Measurements from ENCODE around the gene RAE1. TPM values are rescaled to one million over a fixed set of nuclear protein-coding genes. Genes with fewer than 3 reads are reported as not detected.

RAE1 gene
- total RNA-seq, 2 donors from 2014 or later = 43.6 to 86.0 TPM

DNA sequence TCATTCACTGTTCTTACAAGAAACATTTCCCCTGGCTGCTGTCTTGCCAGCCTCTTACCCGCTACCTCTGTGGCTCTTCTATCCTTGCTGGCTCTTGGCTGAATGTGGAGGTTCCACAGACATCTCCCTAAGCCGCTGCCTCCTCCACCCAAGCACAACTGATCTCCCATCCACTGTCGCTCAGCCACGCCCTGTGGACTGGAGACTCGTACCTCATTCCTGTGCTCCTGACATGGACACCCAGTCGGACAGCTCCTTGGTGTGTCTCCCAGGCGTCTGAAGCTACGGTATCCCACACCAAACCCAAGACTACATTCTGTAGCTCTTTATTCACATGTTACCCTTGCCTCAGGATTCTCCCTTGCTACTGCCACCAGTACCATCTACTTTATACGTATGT, 19.3 kb downstream of the RAE1 start:
- Mint-ChIP-seq H3K4me1 (ENCODE audit: low read depth in 2 of 2) (peaks cover 0 to under 1% of the 10 kb centered on the region in 2 donors), H3K36me3 (peaks cover 52% of the 10 kb centered on the region), H3K27ac (no peak overlapping the region), H3K27me3 (no peaks in the 10 kb centered on the region), H3K4me3 (no peak overlapping the region), H3K9me3 (no peaks in the 10 kb centered on the region)
- ATAC-seq (no peak), DNase-seq (ENCODE audit: low spot score) (no peak)

DNA sequence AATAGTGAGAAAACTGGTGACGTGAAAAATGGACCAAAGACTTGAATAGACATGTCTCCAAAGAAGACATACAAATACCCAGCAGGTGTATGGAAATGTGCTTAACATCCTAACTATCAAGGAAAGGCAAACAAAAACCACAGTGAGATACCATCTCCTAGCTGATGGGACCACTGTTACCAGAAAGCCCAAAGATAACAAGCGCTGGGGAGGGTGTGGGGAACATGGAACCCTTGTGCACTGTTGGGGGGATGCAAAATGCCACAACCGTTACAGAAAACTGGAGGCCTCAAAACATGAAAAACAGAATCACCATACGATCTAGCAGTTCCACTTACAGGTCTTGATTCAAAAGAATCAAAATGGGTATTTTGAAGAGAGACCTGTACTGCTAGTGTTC, 20.3 kb downstream of the RAE1 start:
- H3K4me3 Mint-ChIP-seq = no peak overlapping the region
- ATAC-seq = no peak
- H3K27me3 Mint-ChIP-seq = no peaks in the 10 kb centered on the region
- H3K9me3 Mint-ChIP-seq = no peaks in the 10 kb centered on the region
- no peak for DNase-seq (ENCODE audit: low spot score)
- H3K36me3 Mint-ChIP-seq = peaks cover 51% of the 10 kb centered on the region
- no peak overlapping the region for H3K27ac Mint-ChIP-seq
- peaks cover 0 to 3% of the 10 kb centered on the region in 2 donors for H3K4me1 Mint-ChIP-seq (ENCODE audit: low read depth in 2 of 2)

DNA sequence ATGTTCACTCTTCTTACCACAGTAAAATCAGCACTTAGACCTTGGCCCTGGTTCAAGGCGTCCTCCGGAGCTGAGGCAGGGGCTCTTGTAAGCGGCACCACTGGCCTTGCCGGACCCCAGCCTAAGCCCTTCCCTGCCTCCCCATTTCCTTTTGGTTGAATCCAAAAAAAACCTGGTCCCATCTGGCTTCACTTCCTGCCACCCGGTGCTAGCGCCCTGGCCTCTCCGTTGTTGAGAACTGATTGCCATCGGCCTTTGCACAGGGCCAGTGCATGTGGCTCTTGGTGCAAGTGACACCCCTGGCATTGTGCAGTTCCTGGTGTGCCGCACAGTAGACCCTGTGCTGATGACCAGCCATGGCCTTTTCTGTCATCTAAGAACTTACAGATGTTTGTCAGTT, 21.1 kb downstream of the RAE1 start:
- H3K36me3 Mint-ChIP-seq = peaks cover 51% of the 10 kb centered on the region
- no peak overlapping the region for H3K27ac Mint-ChIP-seq
- no peak for ATAC-seq
- no peak for DNase-seq (ENCODE audit: low spot score)
- no peaks in the 10 kb centered on the region for H3K9me3 Mint-ChIP-seq
- H3K27me3 Mint-ChIP-seq = no peaks in the 10 kb centered on the region
- peaks cover 3 to 4% of the 10 kb centered on the region in 2 donors for H3K4me1 Mint-ChIP-seq (ENCODE audit: low read depth in 2 of 2)
- H3K4me3 Mint-ChIP-seq = no peak overlapping the region

DNA sequence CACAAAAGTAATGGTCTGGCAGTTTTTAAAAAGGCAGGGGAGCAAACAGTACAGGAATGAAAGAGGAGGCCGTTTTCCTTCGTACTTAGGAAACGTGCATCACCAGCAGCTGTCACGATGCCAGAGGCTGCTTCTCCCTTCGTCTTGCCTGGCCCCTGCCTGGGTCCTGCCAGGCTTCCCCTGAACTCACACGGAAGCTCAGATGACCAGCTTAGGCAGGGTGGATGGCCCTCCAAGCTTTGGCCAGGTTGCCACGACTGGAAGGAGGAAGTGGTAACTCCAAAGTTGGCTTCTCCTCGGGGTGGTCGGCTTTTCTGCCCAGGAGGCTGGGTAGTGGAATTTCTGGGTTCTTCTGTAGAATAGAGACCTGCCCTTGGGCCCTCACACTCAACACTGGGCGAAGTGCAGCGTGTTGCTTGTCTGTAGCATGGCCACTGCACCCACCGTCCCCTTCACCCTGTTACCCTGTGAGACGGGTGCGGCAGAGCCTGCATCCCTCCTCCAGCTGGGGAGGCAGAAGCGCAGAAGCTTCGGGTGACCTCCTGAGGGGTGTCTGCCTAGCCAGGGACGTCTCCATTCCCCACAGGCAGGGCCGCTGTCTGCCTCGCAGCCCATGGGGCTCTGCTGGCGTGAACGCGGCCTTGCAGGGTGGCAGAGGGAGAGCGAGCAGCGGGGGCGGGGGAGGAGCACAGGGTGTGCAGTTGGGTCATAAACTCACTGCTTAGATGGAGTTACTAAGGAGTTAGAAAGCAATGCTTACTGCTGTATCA, 21.7 kb downstream of the RAE1 start:
- Mint-ChIP-seq H3K27ac (no peak overlapping the region), H3K27me3 (no peaks in the 10 kb centered on the region), H3K4me1 (ENCODE audit: low read depth in 2 of 2) (peaks cover 9 to 10% of the 10 kb centered on the region in 2 donors), H3K36me3 (peaks cover 56% of the 10 kb centered on the region), H3K4me3 (no peak overlapping the region), H3K9me3 (no peaks in the 10 kb centered on the region)
- DNase-seq (ENCODE audit: low spot score) = no peak
- ATAC-seq = no peak

DNA sequence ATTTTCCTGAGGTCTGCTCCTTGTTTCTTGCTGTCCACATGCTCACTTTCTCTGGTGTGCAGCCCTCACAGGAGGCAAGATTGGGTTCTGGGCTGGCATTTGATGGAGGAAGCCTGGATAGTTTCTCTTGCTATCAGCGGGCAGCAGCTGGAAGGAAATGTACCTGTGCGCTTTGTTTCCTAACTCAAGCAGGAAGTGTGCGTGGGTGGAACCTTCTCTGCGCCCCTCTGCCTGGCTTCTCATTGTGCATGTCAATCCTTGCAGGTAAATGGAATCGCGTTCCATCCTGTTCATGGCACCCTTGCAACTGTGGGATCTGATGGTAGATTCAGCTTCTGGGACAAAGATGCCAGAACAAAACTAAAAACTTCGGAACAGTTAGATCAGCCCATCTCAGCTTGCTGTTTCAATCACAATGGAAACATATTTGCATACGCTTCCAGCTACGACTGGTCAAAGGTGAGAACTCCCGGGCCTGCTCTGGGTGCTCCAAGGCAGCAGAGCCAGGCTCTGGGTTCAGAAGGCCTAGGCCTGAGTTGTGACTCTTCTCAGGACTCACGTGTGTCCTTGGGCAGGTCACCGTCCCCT, 23.4 kb downstream of the RAE1 start:
- ATAC-seq = no peak
- no peaks in the 10 kb centered on the region for H3K9me3 Mint-ChIP-seq
- no peak for DNase-seq (ENCODE audit: low spot score)
- H3K27me3 Mint-ChIP-seq = no peaks in the 10 kb centered on the region
- no peak overlapping the region for H3K27ac Mint-ChIP-seq
- H3K4me3 Mint-ChIP-seq = no peak overlapping the region
- peaks cover 24 to 25% of the 10 kb centered on the region in 2 donors for H3K4me1 Mint-ChIP-seq (ENCODE audit: low read depth in 2 of 2)
- H3K36me3 Mint-ChIP-seq = peaks cover 56% of the 10 kb centered on the region

DNA sequence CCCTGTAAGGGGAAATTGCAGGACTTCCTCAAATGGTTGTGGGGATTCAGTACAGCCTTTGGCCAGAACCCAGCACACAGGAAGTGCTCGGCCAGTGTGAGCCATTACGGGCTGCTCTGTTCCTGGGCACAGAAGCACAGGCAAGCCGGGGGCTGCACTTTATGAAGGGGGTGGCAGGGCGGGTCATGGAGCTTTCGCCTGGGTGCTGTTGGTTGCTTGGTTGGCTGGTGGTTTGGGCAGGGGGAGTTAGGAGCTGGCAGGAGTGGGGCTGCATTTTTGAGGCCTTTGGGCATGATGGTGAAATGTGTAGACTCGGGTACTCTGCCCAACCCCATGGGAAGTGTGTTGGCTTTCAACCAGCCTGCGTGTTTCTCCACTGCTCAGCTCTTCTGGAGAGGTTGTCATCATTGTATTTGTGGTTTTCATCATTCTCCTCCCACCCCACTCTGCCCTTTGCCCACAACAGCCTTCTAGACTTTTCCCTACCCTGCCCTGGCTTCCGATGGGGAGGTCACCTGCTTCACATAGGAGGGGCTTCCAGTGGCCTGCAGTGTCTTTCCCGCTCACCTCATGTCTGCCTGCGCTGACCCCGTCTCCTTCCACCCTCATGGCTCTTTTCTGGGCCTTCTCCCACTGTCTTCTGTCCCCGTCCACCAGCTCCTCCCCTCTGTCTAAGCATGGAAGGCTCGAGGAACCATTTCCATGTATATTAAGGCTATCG, 24.0 kb downstream of the RAE1 start:
- DNase-seq (ENCODE audit: low spot score) (no peak), ATAC-seq (no peak)
- H3K27ac Mint-ChIP-seq = peak overlapping the region in 1 of 2 donors; percentile 53
- H3K27me3 Mint-ChIP-seq = no peaks in the 10 kb centered on the region
- H3K36me3 Mint-ChIP-seq = peaks cover 55% of the 10 kb centered on the region
- H3K4me3 Mint-ChIP-seq = no peak overlapping the region
- no peaks in the 10 kb centered on the region for H3K9me3 Mint-ChIP-seq
- H3K4me1 Mint-ChIP-seq (ENCODE audit: low read depth in 2 of 2) = peaks cover 29 to 32% of the 10 kb centered on the region in 2 donors

DNA sequence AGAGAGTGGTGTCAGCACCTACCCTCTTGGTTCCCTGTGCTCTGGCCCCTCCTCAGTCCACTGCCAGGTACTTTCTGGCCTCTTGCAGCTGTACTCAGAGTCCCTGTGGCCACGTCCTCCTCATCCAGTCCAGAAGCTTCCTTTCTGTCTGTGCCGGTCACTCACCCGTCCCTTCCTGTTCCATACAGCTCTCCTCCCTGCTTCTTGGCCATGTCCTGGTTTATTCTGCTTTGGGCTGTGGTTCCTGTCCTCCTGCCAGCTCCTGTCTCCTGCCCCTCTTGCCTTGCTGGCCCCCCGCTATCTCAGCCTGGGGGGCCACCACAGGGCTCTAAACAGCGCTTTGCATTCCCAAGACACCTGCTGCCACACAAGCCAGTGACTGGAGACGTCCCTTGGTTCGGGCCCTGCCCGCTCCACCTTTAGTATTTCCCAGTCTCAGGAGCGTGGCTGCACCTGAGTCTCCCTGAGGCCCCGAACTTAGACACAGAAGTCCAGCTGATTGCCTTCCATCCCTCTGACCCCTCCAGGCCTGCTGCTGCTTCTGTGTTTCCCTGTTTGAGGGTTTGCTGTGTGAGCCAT, 24.7 kb downstream of the RAE1 start:
- H3K27me3 Mint-ChIP-seq = no peaks in the 10 kb centered on the region
- no peaks in the 10 kb centered on the region for H3K9me3 Mint-ChIP-seq
- no peak overlapping the region for H3K4me3 Mint-ChIP-seq
- no peak for DNase-seq (ENCODE audit: low spot score)
- peak overlapping the region in 1 of 2 donors; percentile 53 for H3K27ac Mint-ChIP-seq
- H3K36me3 Mint-ChIP-seq = peaks cover 49% of the 10 kb centered on the region
- H3K4me1 Mint-ChIP-seq (ENCODE audit: low read depth in 2 of 2) = peaks cover 31 to 34% of the 10 kb centered on the region in 2 donors
- ATAC-seq = no peak

DNA sequence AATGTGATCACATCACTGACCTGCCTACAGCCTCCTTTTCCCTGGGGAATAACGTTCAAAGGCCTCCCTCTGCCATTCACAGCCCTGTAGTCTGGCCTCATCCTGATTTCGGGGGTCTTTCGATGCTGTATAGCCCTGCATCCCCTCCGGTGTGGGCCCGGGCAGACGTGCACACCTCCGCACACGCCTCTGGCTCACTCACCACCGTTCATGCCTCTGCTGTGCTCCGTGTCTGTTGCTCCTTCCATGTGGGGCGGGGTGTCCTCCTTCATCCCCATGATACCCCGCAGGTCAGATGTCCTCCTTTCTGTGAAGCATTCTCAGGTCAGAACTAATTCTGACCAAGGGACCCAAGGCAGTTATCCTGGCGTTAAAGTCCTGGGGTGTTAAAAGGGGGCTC, 26.3 kb downstream of the RAE1 start:
- DNase-seq (ENCODE audit: low spot score) (no peak), ATAC-seq (no peak)
- H3K9me3 Mint-ChIP-seq = no peaks in the 10 kb centered on the region
- peak overlapping the region; percentile 10 for H3K4me3 Mint-ChIP-seq
- H3K27me3 Mint-ChIP-seq = no peaks in the 10 kb centered on the region
- H3K4me1 Mint-ChIP-seq (ENCODE audit: low read depth in 2 of 2) = peaks cover 37 to 45% of the 10 kb centered on the region in 2 donors
- no peak overlapping the region for H3K27ac Mint-ChIP-seq
- peaks cover 37% of the 10 kb centered on the region for H3K36me3 Mint-ChIP-seq

DNA sequence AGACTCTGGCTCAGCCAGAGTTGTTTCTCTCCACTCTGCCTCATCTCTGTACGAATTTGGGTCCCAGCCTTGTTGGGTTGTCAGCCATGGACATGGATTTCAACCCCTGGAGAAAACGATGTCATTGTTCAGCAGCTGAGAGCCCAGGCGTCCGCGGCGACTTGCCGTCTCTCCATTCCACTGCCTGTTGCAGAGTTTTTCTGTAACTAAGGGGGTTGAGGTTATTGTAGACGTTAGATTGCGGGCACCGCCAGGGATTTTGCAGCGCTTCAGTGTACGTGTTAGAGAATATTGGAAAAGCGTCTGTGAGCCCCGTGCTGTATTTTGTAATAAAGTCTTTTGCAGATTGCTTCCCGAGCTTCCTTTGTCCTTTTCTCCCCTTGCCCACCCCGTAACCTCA, 27.1 kb downstream of the RAE1 start:
- DNase-seq (ENCODE audit: low spot score) = no peak
- Mint-ChIP-seq H3K36me3 (peaks cover 37% of the 10 kb centered on the region), H3K27me3 (no peaks in the 10 kb centered on the region), H3K4me3 (peak overlapping the region; percentile 10), H3K27ac (peak overlapping the region in 1 of 2 donors; percentile 18), H3K9me3 (no peaks in the 10 kb centered on the region), H3K4me1 (ENCODE audit: low read depth in 2 of 2) (peaks cover 44 to 52% of the 10 kb centered on the region in 2 donors)
- ATAC-seq = no peak

DNA sequence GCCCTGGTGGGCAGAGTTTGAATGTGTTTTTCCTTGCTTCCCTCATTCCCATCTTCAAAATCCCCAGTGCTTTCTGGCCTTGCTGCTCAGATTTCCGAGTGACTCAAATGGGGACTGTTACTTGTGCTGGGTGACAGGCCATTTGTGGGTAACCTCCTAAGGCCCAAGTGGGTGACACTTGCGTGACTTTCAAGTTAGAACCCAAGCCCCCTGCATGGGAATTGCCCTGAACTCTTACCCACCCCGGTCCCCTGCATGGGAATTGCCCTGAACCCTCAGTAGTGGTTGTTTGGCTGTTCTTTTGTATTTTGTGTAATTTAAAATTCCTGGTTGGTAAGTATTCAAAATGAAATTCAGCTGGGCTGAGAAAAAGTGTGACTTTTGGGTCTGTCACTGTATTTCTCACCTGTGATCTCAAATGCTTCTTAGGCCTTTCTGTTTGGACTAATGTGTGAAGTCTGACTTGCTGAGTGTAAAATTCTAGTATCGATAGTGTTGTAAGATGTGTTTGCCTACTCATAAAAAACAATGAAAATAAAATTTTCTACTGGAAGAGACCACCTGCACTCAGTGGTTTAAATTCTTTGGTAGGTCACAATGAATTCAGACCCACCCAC, 27.7 kb downstream of the RAE1 start:
- peak overlapping the region; percentile 28 for H3K4me3 Mint-ChIP-seq
- ATAC-seq = peak; percentile 76 to 81
- DNase-seq (ENCODE audit: low spot score) = no peak
- H3K9me3 Mint-ChIP-seq = no peaks in the 10 kb centered on the region
- peaks cover 49 to 58% of the 10 kb centered on the region in 2 donors for H3K4me1 Mint-ChIP-seq (ENCODE audit: low read depth in 2 of 2)
- peaks cover 37% of the 10 kb centered on the region for H3K36me3 Mint-ChIP-seq
- H3K27ac Mint-ChIP-seq = peak overlapping the region; percentile 56 to 69
- H3K27me3 Mint-ChIP-seq = no peaks in the 10 kb centered on the region

DNA sequence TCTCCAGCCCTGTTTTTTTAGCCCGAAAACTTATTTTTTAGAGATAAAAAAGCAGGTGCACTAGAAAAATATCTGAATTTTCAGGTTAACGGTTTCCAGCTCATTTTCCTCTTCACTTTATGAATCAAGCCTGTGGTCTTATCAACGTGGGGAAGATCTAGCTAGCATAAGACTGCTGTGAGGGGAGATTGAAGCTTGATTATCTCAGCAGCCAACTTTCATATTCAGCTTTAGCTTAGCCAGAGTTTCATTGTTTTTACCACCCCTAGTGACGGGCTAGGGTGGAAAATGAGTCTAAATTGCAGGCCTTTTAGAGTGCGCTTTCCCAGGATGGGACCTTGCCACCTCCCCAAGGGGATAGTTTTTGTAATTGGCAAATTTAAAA, 28.2 kb downstream of the RAE1 start:
- Mint-ChIP-seq H3K4me3 (peak overlapping the region; percentile 28), H3K9me3 (no peaks in the 10 kb centered on the region), H3K36me3 (peaks cover 36% of the 10 kb centered on the region), H3K27me3 (no peaks in the 10 kb centered on the region), H3K4me1 (ENCODE audit: low read depth in 2 of 2) (peaks cover 52 to 61% of the 10 kb centered on the region in 2 donors), H3K27ac (peak overlapping the region; percentile 56 to 69)
- DNase-seq (ENCODE audit: low spot score) (peak; percentile 39), ATAC-seq (no peak)

DNA sequence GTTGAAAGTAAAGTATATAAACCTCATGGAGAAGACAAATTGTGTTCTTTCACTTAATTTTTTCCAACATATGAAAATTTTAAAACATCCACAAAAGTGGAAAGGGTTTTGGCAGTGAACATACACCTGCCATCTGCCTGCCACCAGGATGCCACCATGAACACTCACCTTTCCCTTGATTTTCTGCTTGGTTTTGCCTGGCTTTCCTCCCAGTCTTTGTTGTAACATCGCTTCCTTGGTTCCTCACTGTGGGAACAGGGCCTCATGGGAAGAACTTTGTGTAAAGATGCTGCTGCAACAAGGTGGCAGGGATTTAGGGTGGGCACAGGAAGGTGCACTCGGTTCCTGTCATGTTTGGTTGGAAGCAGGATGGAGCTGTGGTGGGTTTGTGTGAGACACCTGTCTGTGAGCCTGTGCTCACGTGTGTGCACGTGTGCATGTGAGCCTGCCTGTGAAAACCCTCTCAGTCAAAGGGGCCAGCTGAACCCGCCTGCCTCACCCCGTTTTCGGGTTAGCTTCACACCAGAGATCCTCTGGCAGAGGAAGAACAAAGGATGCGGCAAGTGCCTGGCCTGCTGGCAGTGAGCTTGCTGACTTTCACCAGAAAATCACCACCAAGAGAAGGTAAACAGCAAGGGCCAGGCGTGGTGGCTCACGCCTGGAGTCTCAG, 29.2 kb downstream of the RAE1 start:
- ATAC-seq = no peak
- Mint-ChIP-seq H3K4me3 (no peak overlapping the region), H3K9me3 (no peaks in the 10 kb centered on the region), H3K4me1 (ENCODE audit: low read depth in 2 of 2) (peaks cover 55 to 66% of the 10 kb centered on the region in 2 donors), H3K27ac (no peak overlapping the region), H3K27me3 (no peaks in the 10 kb centered on the region), H3K36me3 (peaks cover 33% of the 10 kb centered on the region)
- no peak for DNase-seq (ENCODE audit: low spot score)

Data from natural killer cell treated with Interleukin-12 subunit alpha and Interleukin-12 subunit beta and Interleukin-15 and Interleukin-18, amount 100 ng/mL, for 72 hours (primary cell).